CD8-positive, alpha-beta memory T cell (primary cell): ENCODE data around the gene RNASE4. TPM values are rescaled to one million over a fixed set of nuclear protein-coding genes. Genes with fewer than 3 reads are reported as not detected.

Experiments
- CTCF ChIA-PET: fragments of 350-600 bp; sonication (Branson Sonifier 250); formaldehyde crosslinking; loops from one replicate; lab custom pipeline; 2021; ENCODE audit warnings: antibody characterized with exemption; lab: Charles Lee
- POLR2A ChIA-PET: fragments of 350-600 bp; sonication (Branson Sonifier 250); formaldehyde crosslinking; loops from one replicate; lab custom pipeline; 2021; ENCODE audit warnings: antibody characterized with exemption; lab: Charles Lee
- DNase-seq, 5 donors: peaks; one replicate each; pipeline versions ENCODE4 v3.0.0 to v3.0.0-alpha.2; 2020 to 2022; ENCODE audit warnings: mixed read lengths in 1 of 5
- H3K27ac ChIP-seq: one replicate; pipeline ENCODE4 v1.7.0; 2013; ENCODE audit warnings: low read depth, mild to moderate bottlenecking, low read length, moderate library complexity
- H3K27me3 ChIP-seq: 2 replicates; pipeline ENCODE4 v1.7.0; 2013; ENCODE audit warnings: low read length, mild to moderate bottlenecking; ENCODE audit not compliant: insufficient read depth, poor library complexity, severe bottlenecking
- H3K36me3 ChIP-seq: 2 replicates; pipeline ENCODE4 v1.7.0; 2013; ENCODE audit warnings: mild to moderate bottlenecking, low read length, moderate library complexity; ENCODE audit not compliant: insufficient read depth
- H3K4me1 ChIP-seq: 2 replicates; pipeline ENCODE4 v1.7.0; 2013; ENCODE audit warnings: mild to moderate bottlenecking, low read length, moderate library complexity; ENCODE audit not compliant: insufficient read depth
- H3K4me3 ChIP-seq: 2 replicates; pipeline ENCODE4 v1.7.0; 2013; ENCODE audit warnings: mild to moderate bottlenecking, low read length
- H3K9me3 ChIP-seq: 2 replicates; pipeline ENCODE4 v1.7.0; 2013; ENCODE audit warnings: mild to moderate bottlenecking, low read length
- H3K27ac Mint-ChIP-seq, 8 donors: one replicate each; pipeline ENCODE4 v1.8.0; 2020 to 2021; ENCODE audit warnings: mixed read lengths in 8 of 8, mild to moderate bottlenecking in 6 of 8, inconsistent platforms in 3 of 8, moderate library complexity in 3 of 8
- H3K27me3 Mint-ChIP-seq, 2 donors: one replicate each; pipeline ENCODE4 v1.8.0; 2020 to 2021; ENCODE audit warnings: mixed read lengths in 2 of 2, mild to moderate bottlenecking in 1 of 2, moderate library complexity in 1 of 2
- H3K36me3 Mint-ChIP-seq, 3 donors: one replicate each; pipeline ENCODE4 v1.8.0; 2020 to 2021; ENCODE audit warnings: mixed read lengths in 3 of 3, inconsistent platforms in 1 of 3, mild to moderate bottlenecking in 1 of 3
- H3K4me1 Mint-ChIP-seq, 3 donors: one replicate each; pipeline ENCODE4 v1.8.0; 2020 to 2021; ENCODE audit warnings: mixed read lengths in 3 of 3, inconsistent platforms in 1 of 3, mild to moderate bottlenecking in 1 of 3
- H3K4me3 Mint-ChIP-seq, 7 donors: one replicate each; pipeline ENCODE4 v1.8.0; 2020 to 2021; ENCODE audit warnings: mixed read lengths in 7 of 7, mild to moderate bottlenecking in 6 of 7, moderate library complexity in 4 of 7, inconsistent platforms in 2 of 7
- H3K9me3 Mint-ChIP-seq, 5 donors: one replicate each; pipeline ENCODE4 v1.8.0; 2020 to 2022; ENCODE audit warnings: mixed read lengths in 5 of 5, mild to moderate bottlenecking in 3 of 5, moderate library complexity in 2 of 5, inconsistent platforms in 1 of 5
- polyA plus RNA-seq: library from polyadenylated mRNA; unstranded; fragments of 300-500 nt; fragmentation: Illumina TruSeq; gene quantifications from one replicate; pipeline ENCODE4 v1.2.3, GENCODE V29; 2021
- total RNA-seq, 2 experiments: library from RNA; stranded (reverse); gene quantifications; one replicate each; pipeline ENCODE4 v1.2.3, GENCODE V29; 2021

Gene RNASE4
- total and polyA plus RNA-seq, 3 experiments from 2014 or later = 0.57 to 2.3 TPM; not detected in 1

GRCh38 chr14:20679907-20680306 is 4.5 kb upstream of the RNASE4 start:
- Mint-ChIP-seq H3K4me3 (no peak overlapping the region), H3K27me3 (peaks cover 0 to 4% of the 10 kb centered on the region in 2 donors), H3K4me1 (peaks cover 3 to 5% (median 5%) of the 10 kb centered on the region in 3 donors), H3K36me3 (peaks cover 0 to 5% (median 0%) of the 10 kb centered on the region in 3 donors), H3K9me3 (no peaks in the 10 kb centered on the region), H3K27ac (no peak overlapping the region)
- H3K4me1 ChIP-seq = peaks cover 23% of the 10 kb centered on the region
- no peak overlapping the region for H3K27ac ChIP-seq
- H3K4me3 ChIP-seq = no peak overlapping the region
- H3K9me3 ChIP-seq = no peaks in the 10 kb centered on the region
- CTCF ChIA-PET = interaction anchor here (1.0 to 4.7 kb wide), 8 partner anchors 12 to 352 kb away, joined by 3 to 35 read pairs (median 9); no protein-coding TSS in a partner anchor
- no peaks in the 10 kb centered on the region for H3K36me3 ChIP-seq
- POLR2A ChIA-PET = interaction anchor here (0.6 kb wide), 1 partner anchor 14 kb away, joined by 4 read pairs; no protein-coding TSS in a partner anchor
- DNase-seq = peak in 1 of 5 donors; percentile 26
- no peaks in the 10 kb centered on the region for H3K27me3 ChIP-seq

DNA sequence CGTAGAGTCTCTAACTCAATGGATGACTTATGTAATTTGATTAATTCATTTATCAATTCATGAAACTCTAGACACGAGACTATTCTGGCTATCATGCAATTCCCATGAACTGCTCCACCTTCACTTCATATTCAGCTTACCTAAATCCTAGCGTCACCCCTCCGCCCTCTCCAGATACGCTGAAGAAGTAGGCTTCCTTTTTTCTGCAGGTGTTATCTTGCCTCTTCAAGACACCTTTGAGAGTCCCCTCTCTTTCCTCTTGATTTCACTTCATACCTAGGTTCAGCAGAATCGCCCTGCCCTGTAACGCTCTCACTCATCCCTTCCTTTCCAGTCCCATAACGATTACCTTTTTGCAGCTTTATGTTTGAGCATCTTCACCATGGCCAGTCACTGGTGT is 4.0 kb upstream of the RNASE4 start:
- no peaks in the 10 kb centered on the region for H3K27me3 ChIP-seq
- no peak overlapping the region for H3K27ac ChIP-seq
- Mint-ChIP-seq H3K27ac (peak overlapping the region in 1 of 8 donors; percentile 30), H3K27me3 (peaks cover 0 to 4% of the 10 kb centered on the region in 2 donors), H3K9me3 (no peaks in the 10 kb centered on the region), H3K36me3 (peaks cover 0 to 5% (median 0%) of the 10 kb centered on the region in 3 donors), H3K4me3 (no peak overlapping the region), H3K4me1 (peaks cover 6 to 10% (median 9%) of the 10 kb centered on the region in 3 donors)
- DNase-seq = no peak
- no peaks in the 10 kb centered on the region for H3K36me3 ChIP-seq
- no peaks in the 10 kb centered on the region for H3K9me3 ChIP-seq
- CTCF ChIA-PET = interaction anchor here (1.0 to 4.7 kb wide), 11 partner anchors 11 to 353 kb away, joined by 3 to 35 read pairs (median 9); partner anchors contain the start of gene PARP2
- peaks cover 25% of the 10 kb centered on the region for H3K4me1 ChIP-seq
- peak overlapping the region; percentile 97 for H3K4me3 ChIP-seq
- POLR2A ChIA-PET = interaction anchor here (0.6 to 2.4 kb wide), 3 partner anchors 9 to 219 kb away, joined by 3 to 14 read pairs (median 7); partner anchors contain the start of gene PIP4P1

GRCh38 chr14:20680843-20681347 is 3.5 kb upstream of the RNASE4 start:
- no peak overlapping the region for H3K27ac Mint-ChIP-seq
- peaks cover 0 to 4% of the 10 kb centered on the region in 2 donors for H3K27me3 Mint-ChIP-seq
- H3K4me1 Mint-ChIP-seq = peaks cover 6 to 10% (median 9%) of the 10 kb centered on the region in 3 donors
- H3K36me3 Mint-ChIP-seq = peaks cover 0 to 5% (median 0%) of the 10 kb centered on the region in 3 donors
- H3K9me3 ChIP-seq = no peaks in the 10 kb centered on the region
- H3K9me3 Mint-ChIP-seq = no peaks in the 10 kb centered on the region
- H3K36me3 ChIP-seq = no peaks in the 10 kb centered on the region
- no peaks in the 10 kb centered on the region for H3K27me3 ChIP-seq
- H3K4me3 Mint-ChIP-seq = no peak overlapping the region
- peak in 1 of 5 donors; percentile 70 for DNase-seq
- peaks cover 25% of the 10 kb centered on the region for H3K4me1 ChIP-seq
- H3K4me3 ChIP-seq = peak overlapping the region; percentile 97
- CTCF ChIA-PET = interaction anchor here (1.0 to 4.7 kb wide), 20 partner anchors 8 to 353 kb away, joined by 3 to 35 read pairs (median 5); partner anchors contain the start of gene PARP2
- POLR2A ChIA-PET = interaction anchor here (0.6 to 4.4 kb wide), 7 partner anchors 9 to 338 kb away, joined by 3 to 31 read pairs (median 7); partner anchors contain the start of genes PARP2 and PIP4P1
- H3K27ac ChIP-seq = peak overlapping the region; percentile 96

- Mint-ChIP-seq H3K27me3 (peaks cover 0 to 4% of the 10 kb centered on the region in 2 donors), H3K9me3 (no peaks in the 10 kb centered on the region), H3K36me3 (peaks cover 0 to 5% (median 0%) of the 10 kb centered on the region in 3 donors), H3K27ac (no peak overlapping the region), H3K4me1 (peaks cover 6 to 10% (median 9%) of the 10 kb centered on the region in 3 donors), H3K4me3 (no peak overlapping the region)
- Histone ChIP-seq H3K9me3 (no peaks in the 10 kb centered on the region), H3K27ac (peak overlapping the region; percentile 96), H3K4me1 (peaks cover 25% of the 10 kb centered on the region), H3K36me3 (no peaks in the 10 kb centered on the region), H3K27me3 (no peaks in the 10 kb centered on the region), H3K4me3 (peak overlapping the region; percentile 97)
- DNase-seq = peak; percentile 67 to 92 (median 86)
- POLR2A ChIA-PET = interaction anchor here (0.8 to 4.4 kb wide), 8 partner anchors 21 to 338 kb away, joined by 3 to 31 read pairs (median 6); partner anchors contain the start of genes APEX1, OSGEP, PARP2 and PIP4P1
- CTCF ChIA-PET = interaction anchor here (1.0 to 4.7 kb wide), 22 partner anchors 8 to 354 kb away, joined by 3 to 35 read pairs (median 5); partner anchors contain the start of gene PARP2
Observed at GRCh38 chr14:20681348-20682126, 2.8 kb upstream of the RNASE4 start.

GRCh38 chr14:20682127-20682434 is 2.3 kb upstream of the RNASE4 start:
- ChIA-PET POLR2A (interaction anchor here (0.8 to 4.4 kb wide), 9 partner anchors 21 to 341 kb away, joined by 3 to 31 read pairs (median 4); partner anchors contain the start of genes APEX1, OSGEP, PARP2 and PIP4P1), CTCF (interaction anchor here (1.0 to 4.7 kb wide), 15 partner anchors 9 to 354 kb away, joined by 3 to 35 read pairs (median 5); partner anchors contain the start of gene PARP2)
- H3K4me1 Mint-ChIP-seq = peaks cover 6 to 10% (median 9%) of the 10 kb centered on the region in 3 donors
- peaks cover 0 to 4% of the 10 kb centered on the region in 2 donors for H3K27me3 Mint-ChIP-seq
- Histone ChIP-seq H3K4me3 (peak overlapping the region; percentile 97), H3K36me3 (no peaks in the 10 kb centered on the region), H3K9me3 (no peaks in the 10 kb centered on the region), H3K27ac (peak overlapping the region; percentile 96), H3K27me3 (no peaks in the 10 kb centered on the region), H3K4me1 (peaks cover 25% of the 10 kb centered on the region)
- DNase-seq = no peak
- peaks cover 0 to 5% (median 0%) of the 10 kb centered on the region in 3 donors for H3K36me3 Mint-ChIP-seq
- H3K9me3 Mint-ChIP-seq = no peaks in the 10 kb centered on the region
- H3K27ac Mint-ChIP-seq = no peak overlapping the region
- no peak overlapping the region for H3K4me3 Mint-ChIP-seq

DNA sequence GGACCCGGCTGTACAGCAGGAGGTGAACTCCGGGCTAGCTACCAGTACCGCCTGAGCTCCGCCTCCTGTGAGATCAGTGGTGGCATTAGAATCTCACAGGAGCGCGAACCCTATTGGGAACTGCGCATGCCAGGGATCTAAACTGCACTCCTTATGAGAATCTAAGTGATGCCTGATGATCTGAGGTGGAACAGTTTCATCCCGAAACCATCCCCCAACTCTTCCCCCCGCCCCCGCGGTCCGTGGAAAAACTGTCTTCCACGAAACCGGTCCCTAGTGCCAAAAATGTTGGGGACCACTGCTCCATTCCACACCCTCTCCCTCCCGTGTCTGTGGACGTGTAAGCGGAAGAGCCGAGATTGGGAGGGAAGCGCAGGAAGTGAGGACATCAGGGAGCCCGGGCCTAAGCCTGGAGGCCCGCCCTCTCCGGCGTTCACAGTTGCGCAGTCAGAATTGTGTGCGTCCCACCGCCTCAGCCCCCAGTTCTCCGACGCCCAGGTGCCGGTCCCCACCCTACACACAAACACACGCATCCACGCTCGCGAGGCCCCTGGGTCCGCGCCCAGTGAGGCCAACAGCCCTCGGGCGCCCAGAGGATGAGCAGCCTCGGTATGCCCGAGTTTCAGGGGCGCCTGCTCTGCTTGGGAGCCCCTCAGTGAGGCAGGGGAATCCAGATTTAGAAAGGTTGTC is 1.8 kb upstream of the RNASE4 start:
- Histone ChIP-seq H3K4me1 (peaks cover 25% of the 10 kb centered on the region), H3K27me3 (no peaks in the 10 kb centered on the region), H3K27ac (peak overlapping the region; percentile 96), H3K9me3 (no peaks in the 10 kb centered on the region), H3K4me3 (peak overlapping the region; percentile 97), H3K36me3 (no peaks in the 10 kb centered on the region)
- H3K36me3 Mint-ChIP-seq = peaks cover 0 to 5% (median 0%) of the 10 kb centered on the region in 3 donors
- H3K27me3 Mint-ChIP-seq = peaks cover 0 to 4% of the 10 kb centered on the region in 2 donors
- POLR2A ChIA-PET = interaction anchor here (0.9 to 4.4 kb wide), 9 partner anchors 20 to 341 kb away, joined by 3 to 31 read pairs (median 7); partner anchors contain the start of genes PARP2 and PIP4P1
- DNase-seq = peak; percentile 70 to 89 (median 81)
- H3K4me1 Mint-ChIP-seq = peaks cover 6 to 10% (median 9%) of the 10 kb centered on the region in 3 donors
- H3K27ac Mint-ChIP-seq = no peak overlapping the region
- H3K9me3 Mint-ChIP-seq = no peaks in the 10 kb centered on the region
- CTCF ChIA-PET = interaction anchor here (0.9 to 4.7 kb wide), 18 partner anchors 9 to 355 kb away, joined by 3 to 35 read pairs (median 6); partner anchors contain the start of gene PARP2
- no peak overlapping the region for H3K4me3 Mint-ChIP-seq
